MM.1S (cell line): ENCODE results near the gene MMRN2.
"Not testable (repeated sequence)": the region's sequence is repeated elsewhere in the genome, so short reads cannot be mapped to it uniquely, and the experiment has no call there.

Experiments used
- DNase-seq: peaks from one replicate; pipeline ENCODE4 v3.0.0-alpha.2; 2015
- H2AFZ ChIP-seq: fragments of 300-600 bp; sonication (generic); 2 replicates; pipeline ENCODE4 v1.6.0; 2016; ENCODE audit warnings: antibody characterized with exemption, low read length
- H3F3A ChIP-seq: fragments of 300-600 bp; sonication (generic); 2 replicates; pipeline ENCODE4 v1.6.1; 2016; ENCODE audit warnings: mild to moderate bottlenecking, antibody characterized with exemption, low read length, moderate library complexity, mixed read lengths; ENCODE audit not compliant: insufficient read depth
- H3K27ac ChIP-seq: fragments of 300-600 bp; sonication (generic); 2 replicates; pipeline ENCODE4 v1.5.1; 2016; ENCODE audit warnings: mild to moderate bottlenecking, low read length
- H3K27me3 ChIP-seq: fragments of 300-600 bp; sonication (generic); replicated peaks from 2 replicates; pipeline ENCODE4 v1.6.0; 2016; ENCODE audit warnings: low read length; ENCODE audit not compliant: insufficient read depth
- H3K36me3 ChIP-seq: fragments of 300-600 bp; sonication (generic); replicated peaks from 2 replicates; pipeline ENCODE4 v1.6.1; 2016; ENCODE audit warnings: mild to moderate bottlenecking, low read length, mixed read lengths; ENCODE audit not compliant: insufficient read depth
- H3K4me1 ChIP-seq: fragments of 300-600 bp; sonication (generic); 2 replicates; pipeline ENCODE4 v1.6.1; 2016; ENCODE audit warnings: low read length, mixed read lengths
- H3K4me2 ChIP-seq: fragments of 300-600 bp; sonication (generic); 2 replicates; pipeline ENCODE4 v1.6.0; 2016; ENCODE audit warnings: low read depth, low read length
- H3K4me3 ChIP-seq: fragments of 300-600 bp; sonication (generic); 2 replicates; pipeline ENCODE4 v1.5.1; 2016; ENCODE audit warnings: low read length, mixed read lengths
- H3K79me2 ChIP-seq: fragments of 300-600 bp; sonication (generic); 2 replicates; pipeline ENCODE4 v1.6.1; 2016; ENCODE audit warnings: mixed run types, low read length, mixed read lengths
- H3K9ac ChIP-seq: fragments of 300-600 bp; sonication (generic); 2 replicates; pipeline ENCODE4 v1.6.1; 2016; ENCODE audit warnings: low read length, mixed read lengths
- H3K9me2 ChIP-seq: fragments of 300-600 bp; sonication (generic); replicated peaks from 2 replicates; pipeline ENCODE4 v1.6.1; 2016; ENCODE audit warnings: mild to moderate bottlenecking, low read length, mixed read lengths; ENCODE audit not compliant: insufficient read depth
- H3K9me3 ChIP-seq: fragments of 300-600 bp; sonication (generic); replicated peaks from 2 replicates; pipeline ENCODE4 v1.6.1; 2016; ENCODE audit warnings: mild to moderate bottlenecking, low read length, mixed read lengths; ENCODE audit not compliant: insufficient read depth
- H4K20me1 ChIP-seq: fragments of 300-600 bp; sonication (generic); 2 replicates; pipeline ENCODE4 v1.6.1; 2016; ENCODE audit warnings: mild to moderate bottlenecking, low read length, moderate library complexity, mixed read lengths; ENCODE audit not compliant: insufficient read depth
- EZH2 ChIP-seq: fragments of 300-600 bp; sonication (generic); optimal IDR thresholded peaks from 2 replicates; pipeline ENCODE3; 2017; ENCODE audit warnings: low read depth, mild to moderate bottlenecking, antibody characterized with exemption, low read length, mixed read lengths
- EZH2phosphoT487 ChIP-seq: fragments of 300-600 bp; sonication (generic); IDR thresholded peaks from 2 replicates; pipeline ENCODE4 v1.6.1; 2018; ENCODE audit warnings: antibody characterized with exemption, low read length
- TF ChIP-seq, protein P1 (sequence below): fragments of 300-600 bp; sonication (generic); IDR thresholded peaks from 2 replicates; pipeline ENCODE4 v1.5.1; 2016; ENCODE audit warnings: antibody characterized with exemption, low read length, mixed read lengths

The MMRN2 gene

DNA sequence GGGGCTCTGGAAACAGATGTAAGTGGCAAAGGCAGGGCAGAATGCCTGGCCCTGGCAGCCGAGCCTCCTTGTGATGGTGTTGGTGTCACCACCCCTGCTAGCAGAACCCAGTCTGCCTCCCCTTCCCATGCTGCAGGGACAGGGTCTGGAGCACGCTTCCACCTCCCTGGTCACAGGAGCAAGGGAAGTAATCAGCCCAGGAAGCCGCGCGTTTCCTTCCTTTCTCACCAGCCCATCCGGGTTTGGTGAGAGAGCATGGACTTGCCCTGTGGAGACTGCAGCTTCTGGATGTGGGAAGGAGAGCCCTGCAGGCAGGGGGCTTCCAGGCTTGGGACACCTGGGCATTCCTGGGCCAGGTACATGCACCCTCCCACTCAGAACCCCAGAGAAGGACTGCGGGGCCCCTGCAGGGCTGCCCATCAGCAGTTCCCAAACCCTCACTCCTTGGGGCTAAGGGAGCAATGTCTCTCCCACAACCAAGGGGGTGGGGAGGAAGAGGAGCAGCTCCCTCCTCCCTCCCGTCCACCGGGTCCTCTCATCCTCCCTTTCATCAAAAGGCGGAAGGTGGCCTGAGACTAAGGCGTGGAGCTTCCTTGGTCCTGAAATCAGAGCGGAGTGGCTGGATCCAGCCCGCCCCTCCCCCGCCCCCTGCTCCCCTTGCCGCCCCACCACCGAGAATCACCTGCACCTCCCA lies 1.8 kb downstream of the MMRN2 start:
- no peaks in the 10 kb centered on the region for H3K9me3 ChIP-seq
- H3K4me3 ChIP-seq, result no peak overlapping the region
- H3K9ac ChIP-seq, result no peak overlapping the region
- no peaks in the 10 kb centered on the region for H3K36me3 ChIP-seq
- no peak overlapping the region for H2AFZ ChIP-seq
- no peaks in the 10 kb centered on the region for H3F3A ChIP-seq
- TF ChIP-seq EZH2phosphoT487 (no peak), EZH2 (no peak)
- TF ChIP-seq, protein P1, sequence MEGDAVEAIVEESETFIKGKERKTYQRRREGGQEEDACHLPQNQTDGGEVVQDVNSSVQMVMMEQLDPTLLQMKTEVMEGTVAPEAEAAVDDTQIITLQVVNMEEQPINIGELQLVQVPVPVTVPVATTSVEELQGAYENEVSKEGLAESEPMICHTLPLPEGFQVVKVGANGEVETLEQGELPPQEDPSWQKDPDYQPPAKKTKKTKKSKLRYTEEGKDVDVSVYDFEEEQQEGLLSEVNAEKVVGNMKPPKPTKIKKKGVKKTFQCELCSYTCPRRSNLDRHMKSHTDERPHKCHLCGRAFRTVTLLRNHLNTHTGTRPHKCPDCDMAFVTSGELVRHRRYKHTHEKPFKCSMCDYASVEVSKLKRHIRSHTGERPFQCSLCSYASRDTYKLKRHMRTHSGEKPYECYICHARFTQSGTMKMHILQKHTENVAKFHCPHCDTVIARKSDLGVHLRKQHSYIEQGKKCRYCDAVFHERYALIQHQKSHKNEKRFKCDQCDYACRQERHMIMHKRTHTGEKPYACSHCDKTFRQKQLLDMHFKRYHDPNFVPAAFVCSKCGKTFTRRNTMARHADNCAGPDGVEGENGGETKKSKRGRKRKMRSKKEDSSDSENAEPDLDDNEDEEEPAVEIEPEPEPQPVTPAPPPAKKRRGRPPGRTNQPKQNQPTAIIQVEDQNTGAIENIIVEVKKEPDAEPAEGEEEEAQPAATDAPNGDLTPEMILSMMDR, result no peak
- H4K20me1 ChIP-seq, result no peaks in the 10 kb centered on the region
- H3K4me2 ChIP-seq, result no peak overlapping the region
- H3K79me2 ChIP-seq, result no peaks in the 10 kb centered on the region
- no peaks in the 10 kb centered on the region for H3K9me2 ChIP-seq
- no peaks in the 10 kb centered on the region for H3K27me3 ChIP-seq
- H3K27ac ChIP-seq, result no peak overlapping the region
- H3K4me1 ChIP-seq, result 0 out of 2 replicates have a peak, but pooled peaks cover 2% of the 10 kb centered on the region
- no peak for DNase-seq

- no peaks in the 10 kb centered on the region for H3F3A ChIP-seq
- H3K27ac ChIP-seq, result no peak overlapping the region
- H3K9ac ChIP-seq, result no peak overlapping the region
- H3K4me2 ChIP-seq, result no peak overlapping the region
- TF ChIP-seq EZH2 (no peak), EZH2phosphoT487 (no peak)
- TF ChIP-seq, protein P1, result no peak
- no peak overlapping the region for H3K4me3 ChIP-seq
- no peaks in the 10 kb centered on the region for H3K9me2 ChIP-seq
- H4K20me1 ChIP-seq, result no peaks in the 10 kb centered on the region
- no peak for DNase-seq
- no peaks in the 10 kb centered on the region for H3K36me3 ChIP-seq
- H3K9me3 ChIP-seq, result no peaks in the 10 kb centered on the region
- no peaks in the 10 kb centered on the region for H3K79me2 ChIP-seq
- H2AFZ ChIP-seq, result no peak overlapping the region
- no peaks in the 10 kb centered on the region for H3K4me1 ChIP-seq
- no peaks in the 10 kb centered on the region for H3K27me3 ChIP-seq
Measured at GRCh38 chr10:86954681-86955500, 2.5 kb downstream of the MMRN2 start.

- DNase-seq, result no peak
- no peak overlapping the region for H3K27ac ChIP-seq
- TF ChIP-seq, protein P1, result no peak
- TF ChIP-seq EZH2 (no peak), EZH2phosphoT487 (no peak)
- no peak overlapping the region for H3K4me2 ChIP-seq
- H4K20me1 ChIP-seq, result no peaks in the 10 kb centered on the region
- H3K27me3 ChIP-seq, result no peaks in the 10 kb centered on the region
- no peaks in the 10 kb centered on the region for H3K36me3 ChIP-seq
- H3K4me1 ChIP-seq, result no peaks in the 10 kb centered on the region
- no peaks in the 10 kb centered on the region for H3K9me2 ChIP-seq
- no peaks in the 10 kb centered on the region for H3K79me2 ChIP-seq
- no peak overlapping the region for H3K4me3 ChIP-seq
- H3F3A ChIP-seq, result no peaks in the 10 kb centered on the region
- H3K9ac ChIP-seq, result no peak overlapping the region
- no peak overlapping the region for H2AFZ ChIP-seq
- no peaks in the 10 kb centered on the region for H3K9me3 ChIP-seq
Measured at GRCh38 chr10:86953747-86954680, 3.4 kb downstream of the MMRN2 start.

- not testable (repeated sequence) for H3K9me3 ChIP-seq, H3K36me3 ChIP-seq, DNase-seq, H3K9me2 ChIP-seq, H3F3A ChIP-seq, H2AFZ ChIP-seq, H3K4me3 ChIP-seq, H3K27ac ChIP-seq, H3K4me2 ChIP-seq, H3K4me1 ChIP-seq, H3K9ac ChIP-seq, H4K20me1 ChIP-seq, H3K27me3 ChIP-seq, H3K79me2 ChIP-seq
Measured at GRCh38 chr10:86952697-86953096, 4.7 kb downstream of the MMRN2 start.
